GM18907 (cell line): ENCODE data around the gene MRPL40.

Source experiments
- ATAC-seq: cut with Tn5 transposase; IDR thresholded peaks from one replicate; pipeline ENCODE4 v1.9.1; 2021; ENCODE audit warnings: mild to moderate bottlenecking, moderate library complexity; ENCODE audit not compliant: unreplicated experiment

The MRPL40 gene

GRCh38 chr22:19456541-19456940 is 24.2 kb downstream of the MRPL40 start:
- ATAC-seq: no peak

- ATAC-seq: no peak
Measured at GRCh38 chr22:19457828-19458428, 25.6 kb downstream of the MRPL40 start.

GRCh38 chr22:19460036-19460435 is 27.7 kb downstream of the MRPL40 start:
- no peak for ATAC-seq

GRCh38 chr22:19461506-19461905 is 29.2 kb downstream of the MRPL40 start:
- no peak for ATAC-seq

DNA sequence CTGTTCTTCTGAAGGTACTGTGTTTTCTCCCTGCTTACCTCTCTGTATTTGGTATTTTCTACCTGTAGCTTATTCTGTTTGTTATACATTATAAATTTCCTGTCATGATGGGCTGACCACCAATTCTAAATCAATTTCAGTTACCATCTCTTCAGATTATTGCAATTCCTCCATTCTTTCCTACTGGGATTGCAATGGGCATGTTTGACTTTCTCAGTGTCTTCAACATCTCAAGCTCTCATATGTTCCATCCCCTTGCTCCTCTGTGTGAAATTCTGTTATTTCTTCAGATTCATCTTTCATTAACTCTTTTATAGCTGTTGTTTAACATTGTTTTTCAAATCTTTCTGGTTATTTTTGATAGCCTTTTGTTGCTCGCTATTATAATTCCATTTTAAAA is 30.7 kb downstream of the MRPL40 start:
- ATAC-seq: no peak

DNA sequence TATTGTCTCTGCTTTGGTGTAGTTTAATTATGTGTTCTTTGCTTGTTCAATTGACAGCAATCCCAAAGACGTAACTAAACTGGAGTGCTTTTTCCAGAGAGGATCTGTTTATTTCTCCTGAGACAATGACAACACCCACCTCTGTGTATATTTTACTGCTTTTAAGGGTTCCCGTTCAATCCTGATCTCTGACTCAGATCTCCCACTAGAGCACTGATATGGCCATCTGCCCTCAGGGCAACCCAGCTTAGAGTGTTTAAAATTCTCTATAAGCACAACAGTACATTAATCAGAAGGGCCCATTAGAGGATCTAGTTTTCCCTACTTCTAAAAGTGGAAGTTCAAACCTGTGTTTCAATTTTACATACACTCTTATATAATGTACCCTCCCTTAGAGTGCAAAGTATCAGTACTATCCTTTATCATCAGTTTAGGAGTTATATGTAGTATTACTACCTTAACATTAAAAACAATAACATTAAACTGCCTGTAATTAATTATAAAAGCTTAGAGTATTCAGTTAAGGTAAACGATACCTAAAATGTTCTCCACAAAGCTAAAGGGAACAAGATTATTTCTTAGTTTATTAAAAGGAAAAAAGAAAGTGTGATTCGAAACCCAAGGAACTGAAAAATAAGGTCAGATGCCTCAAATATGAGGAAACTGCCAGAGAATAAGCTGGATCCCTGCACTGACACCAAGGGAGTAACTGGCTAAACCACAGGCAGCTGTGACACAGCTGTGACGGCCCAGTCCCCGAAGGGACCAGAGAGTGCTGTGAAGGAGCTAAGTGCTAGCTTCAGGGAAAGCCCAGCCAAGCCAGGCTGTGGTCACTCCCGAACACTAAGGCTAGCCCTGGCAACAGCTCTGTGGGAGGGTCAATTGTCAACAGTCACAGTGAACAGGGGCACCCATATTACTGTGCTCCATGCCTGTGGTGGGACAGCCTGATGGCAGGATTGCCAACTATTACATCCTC is 31.4 kb downstream of the MRPL40 start:
- ATAC-seq: no peak

DNA sequence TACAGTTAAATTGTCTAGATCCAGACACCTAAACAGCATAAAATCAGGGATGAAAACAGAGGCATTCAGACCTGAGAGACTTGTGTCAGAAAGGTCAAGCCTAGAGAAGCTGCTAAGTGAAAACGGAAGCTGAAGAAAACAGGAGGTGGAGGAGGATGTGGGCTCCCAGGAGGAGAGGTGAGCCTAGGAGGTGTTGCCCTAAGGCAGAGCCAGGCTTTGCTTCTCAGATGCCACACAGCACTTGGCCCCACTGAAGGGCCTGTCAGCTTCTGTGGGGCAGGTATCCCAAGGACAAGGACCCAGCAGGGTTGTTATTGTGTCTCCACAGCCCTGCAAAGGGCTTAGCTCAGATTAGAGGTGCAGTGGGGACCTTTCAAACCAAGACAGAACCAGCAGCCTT is 32.2 kb downstream of the MRPL40 start:
- no peak for ATAC-seq

- ATAC-seq: no peak
Measured at GRCh38 chr22:19464975-19465374, 32.6 kb downstream of the MRPL40 start.

GRCh38 chr22:19466126-19466716 is 33.9 kb downstream of the MRPL40 start:
- no peak for ATAC-seq

DNA sequence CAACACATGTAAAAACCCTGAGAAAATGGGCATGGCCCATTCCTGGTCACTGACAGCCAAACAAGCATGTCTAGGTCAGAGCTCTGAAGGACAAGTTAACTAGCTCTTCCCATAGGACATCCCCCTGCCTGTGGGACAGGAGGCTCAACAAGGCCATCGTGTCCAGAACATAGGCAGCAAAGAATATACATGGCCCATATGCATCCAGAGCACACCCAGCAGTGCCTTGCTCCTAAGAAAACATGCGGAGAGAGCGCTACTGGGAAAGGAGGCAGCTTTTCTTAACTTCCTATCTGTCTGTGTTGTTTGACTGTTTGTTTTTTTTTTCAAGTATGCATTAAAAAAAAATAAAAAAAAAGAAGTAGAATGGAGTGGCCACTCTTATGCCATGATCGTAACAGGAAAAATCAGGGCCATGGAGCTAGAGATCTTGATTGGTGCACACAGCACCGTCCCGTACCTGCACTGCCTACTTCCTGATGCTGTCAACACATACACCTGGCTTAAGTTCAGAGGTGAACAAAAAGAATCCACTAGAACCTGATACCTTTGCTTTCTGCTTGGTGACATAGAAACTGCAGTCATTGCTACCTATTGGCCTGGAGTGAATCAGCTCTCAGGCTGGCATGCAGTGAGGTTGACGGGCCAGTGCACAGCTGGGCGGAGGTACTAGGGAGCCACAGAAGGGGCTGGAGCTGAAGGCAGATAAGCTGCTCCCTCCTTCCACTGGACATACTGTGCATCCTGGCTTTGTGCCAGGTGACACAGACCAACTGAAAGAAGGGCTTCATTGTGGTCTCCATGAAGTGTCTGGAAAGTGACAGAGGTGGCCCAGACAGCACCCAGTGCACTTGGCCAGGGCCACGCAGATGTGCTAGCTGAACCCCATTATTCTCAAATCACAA is 34.8 kb downstream of the MRPL40 start:
- no peak for ATAC-seq

DNA sequence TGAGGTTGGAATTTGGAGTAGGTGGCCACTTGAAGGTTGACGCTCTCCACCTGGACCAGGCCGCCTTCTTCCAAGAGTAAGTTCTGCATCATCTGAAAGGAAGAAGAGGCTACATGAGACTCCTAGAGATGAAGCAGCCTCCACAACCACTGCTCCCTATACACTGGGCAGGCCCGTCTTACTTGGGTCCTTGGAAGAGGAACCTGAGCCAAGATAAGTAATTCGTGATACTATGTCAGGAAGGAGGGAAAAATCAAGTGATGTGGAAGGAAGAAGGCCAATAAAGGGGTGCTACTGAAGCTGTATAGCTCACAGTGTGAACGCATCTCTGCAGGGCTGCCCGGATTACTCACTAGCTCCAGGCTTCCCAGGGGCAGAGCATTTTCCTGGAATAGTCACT is 35.6 kb downstream of the MRPL40 start:
- no peak for ATAC-seq

DNA sequence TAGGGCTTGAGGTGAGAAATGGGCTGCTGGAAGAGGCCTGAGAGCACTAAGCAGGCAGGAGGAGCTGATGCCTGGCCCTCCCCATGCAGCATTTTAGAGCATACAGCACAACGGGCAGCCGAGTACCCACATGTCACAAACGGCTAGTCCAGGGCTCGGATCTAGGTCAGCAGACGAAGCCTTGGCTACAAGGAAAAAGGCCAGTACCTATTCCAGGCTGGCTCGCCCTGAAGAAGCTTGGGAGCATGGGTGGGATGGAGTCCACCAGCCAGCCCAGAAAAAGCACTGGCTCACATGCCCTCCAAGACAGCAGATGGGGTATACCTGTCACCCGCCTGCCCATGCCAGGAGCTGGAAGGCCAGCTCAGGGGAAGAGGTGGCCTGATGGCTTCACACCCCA is 37.1 kb downstream of the MRPL40 start:
- ATAC-seq: no peak

DNA sequence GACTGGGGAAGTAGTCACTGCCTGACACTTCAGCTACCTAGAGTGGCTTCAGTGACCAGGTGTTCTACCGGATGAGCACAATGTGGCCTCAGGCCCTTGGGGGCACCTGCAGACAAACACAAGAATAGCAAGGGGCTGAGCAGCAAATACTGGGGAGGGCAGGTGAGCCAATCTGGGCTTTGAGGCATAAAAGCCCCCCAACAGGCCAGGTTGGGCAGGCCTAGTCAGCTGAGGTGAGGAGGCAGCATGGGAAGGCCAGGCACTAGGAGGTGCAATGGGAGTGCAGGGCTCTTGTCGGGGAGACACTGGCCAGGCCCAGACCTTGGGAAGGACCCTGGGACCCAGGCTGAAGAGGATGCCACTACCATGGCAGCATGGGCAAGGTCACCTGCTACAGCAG is 37.7 kb downstream of the MRPL40 start:
- no peak for ATAC-seq

GRCh38 chr22:19471572-19471971 is 39.2 kb downstream of the MRPL40 start:
- ATAC-seq: no peak

DNA sequence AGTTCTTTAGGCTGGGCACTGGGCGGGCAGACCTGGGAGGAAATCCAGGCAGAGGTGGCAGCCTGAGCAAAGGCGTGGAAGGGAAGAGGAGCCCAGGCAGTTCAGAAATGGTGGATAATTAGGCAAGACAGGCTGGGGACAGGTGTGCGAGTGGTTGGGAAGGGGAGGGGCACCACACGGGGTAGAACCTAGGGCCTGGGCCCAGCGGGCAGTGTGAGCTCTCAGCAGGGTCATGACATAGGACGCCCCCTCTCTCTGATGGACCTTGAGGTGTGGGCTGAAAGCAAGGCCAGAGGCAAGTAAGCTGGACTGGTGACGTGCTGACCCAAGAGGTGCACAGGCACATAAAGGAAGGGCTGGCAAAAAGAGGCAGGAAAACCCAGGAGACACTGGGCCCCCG is 39.9 kb downstream of the MRPL40 start:
- ATAC-seq: no peak

DNA sequence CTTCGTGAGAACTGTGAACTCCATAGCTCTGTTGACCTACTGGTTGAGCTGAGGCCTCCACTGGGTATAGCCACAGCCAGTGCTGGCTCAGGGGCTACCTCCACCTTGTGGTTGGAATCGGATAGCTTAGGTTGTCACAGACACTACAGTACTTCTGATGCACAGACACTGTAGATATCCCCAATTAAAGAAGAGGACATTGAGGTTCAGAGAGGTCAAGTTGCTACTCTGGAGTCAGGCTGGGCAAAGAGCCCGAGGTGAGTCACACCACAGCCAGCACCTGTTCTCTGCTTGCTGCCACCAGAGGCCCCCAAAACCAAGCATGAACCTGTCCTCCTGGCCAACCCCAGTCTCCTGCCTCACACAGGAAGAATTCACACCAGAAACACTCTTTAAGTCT is 41.2 kb downstream of the MRPL40 start:
- no peak for ATAC-seq

- ATAC-seq: no peak
Measured at GRCh38 chr22:19476023-19476422, 43.7 kb downstream of the MRPL40 start.

DNA sequence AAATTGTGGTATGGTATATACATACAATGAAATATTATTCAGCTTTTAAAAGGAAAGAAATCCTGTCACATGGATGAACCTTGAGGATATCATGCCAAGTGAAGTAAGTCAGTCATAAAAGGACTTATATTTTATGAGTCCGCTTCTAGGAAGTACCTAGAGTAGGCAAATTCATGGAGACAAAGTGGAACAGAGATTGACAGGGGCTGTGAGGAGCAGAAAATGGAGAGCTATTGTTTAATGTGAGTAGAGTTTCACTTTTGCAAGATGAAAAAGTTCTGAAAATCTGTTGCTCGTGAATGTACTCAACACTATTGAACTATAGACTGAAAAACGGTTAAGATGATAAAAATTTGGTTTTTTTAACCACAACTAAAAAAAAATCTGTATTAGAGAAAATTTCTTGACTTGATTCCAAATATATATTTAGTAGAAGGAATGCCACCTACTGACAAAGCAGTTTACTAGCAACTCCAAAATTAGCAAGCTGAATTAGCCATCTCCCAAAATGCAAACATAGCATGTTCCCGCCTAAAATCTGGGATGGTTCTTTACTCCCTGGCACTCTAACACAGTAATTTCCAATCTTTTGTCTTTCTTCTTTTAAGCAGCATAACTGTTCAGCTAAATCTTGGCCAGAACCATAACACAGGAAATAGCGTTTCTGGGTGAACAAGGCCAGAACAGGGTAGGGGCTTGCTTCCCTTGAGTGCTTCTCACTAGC is 45.1 kb downstream of the MRPL40 start:
- no peak for ATAC-seq

GRCh38 chr22:19478045-19478900 is 45.9 kb downstream of the MRPL40 start:
- ATAC-seq: peak; percentile 11
